GM12872 (cell line): ENCODE results near the gene MARVELD1.

Source experiments
- CTCF ChIP-seq: IDR thresholded peaks from 3 replicates; pipeline ENCODE4 v1.5.1; 2011; ENCODE audit warnings: low read depth, mild to moderate bottlenecking, low read length, moderate library complexity; ENCODE audit not compliant: insufficient read depth

The MARVELD1 gene

GRCh38 chr10:97757471-97757870, 43.9 kb downstream of the MARVELD1 start:
- TF ChIP-seq CTCF, result no peak

GRCh38 chr10:97759158-97759887, 45.8 kb downstream of the MARVELD1 start:
- peak; percentile 93 for TF ChIP-seq CTCF

- no peak for TF ChIP-seq CTCF
Measured at GRCh38 chr10:97759946-97760345, 46.4 kb downstream of the MARVELD1 start.

- no peak for TF ChIP-seq CTCF
Measured at GRCh38 chr10:97760461-97761257, 47.1 kb downstream of the MARVELD1 start.

- no peak for TF ChIP-seq CTCF
Measured at GRCh38 chr10:97761331-97761865, 47.9 kb downstream of the MARVELD1 start.

- no peak for TF ChIP-seq CTCF
Measured at GRCh38 chr10:97762056-97762455, 48.5 kb downstream of the MARVELD1 start.

GRCh38 chr10:97762816-97763215, 49.3 kb downstream of the MARVELD1 start:
- no peak for TF ChIP-seq CTCF
